ENCODE data around the gene RPS6KB2. TPM values are rescaled to one million over a fixed set of nuclear protein-coding genes. Genes with fewer than 3 reads are reported as not detected.
A peak's percentile ranks its signal among the peaks of the same experiment; 100 is the strongest.

Gene RPS6KB2
- total RNA-seq, 1 donor from 2014 or later: 40.0 TPM

DNA sequence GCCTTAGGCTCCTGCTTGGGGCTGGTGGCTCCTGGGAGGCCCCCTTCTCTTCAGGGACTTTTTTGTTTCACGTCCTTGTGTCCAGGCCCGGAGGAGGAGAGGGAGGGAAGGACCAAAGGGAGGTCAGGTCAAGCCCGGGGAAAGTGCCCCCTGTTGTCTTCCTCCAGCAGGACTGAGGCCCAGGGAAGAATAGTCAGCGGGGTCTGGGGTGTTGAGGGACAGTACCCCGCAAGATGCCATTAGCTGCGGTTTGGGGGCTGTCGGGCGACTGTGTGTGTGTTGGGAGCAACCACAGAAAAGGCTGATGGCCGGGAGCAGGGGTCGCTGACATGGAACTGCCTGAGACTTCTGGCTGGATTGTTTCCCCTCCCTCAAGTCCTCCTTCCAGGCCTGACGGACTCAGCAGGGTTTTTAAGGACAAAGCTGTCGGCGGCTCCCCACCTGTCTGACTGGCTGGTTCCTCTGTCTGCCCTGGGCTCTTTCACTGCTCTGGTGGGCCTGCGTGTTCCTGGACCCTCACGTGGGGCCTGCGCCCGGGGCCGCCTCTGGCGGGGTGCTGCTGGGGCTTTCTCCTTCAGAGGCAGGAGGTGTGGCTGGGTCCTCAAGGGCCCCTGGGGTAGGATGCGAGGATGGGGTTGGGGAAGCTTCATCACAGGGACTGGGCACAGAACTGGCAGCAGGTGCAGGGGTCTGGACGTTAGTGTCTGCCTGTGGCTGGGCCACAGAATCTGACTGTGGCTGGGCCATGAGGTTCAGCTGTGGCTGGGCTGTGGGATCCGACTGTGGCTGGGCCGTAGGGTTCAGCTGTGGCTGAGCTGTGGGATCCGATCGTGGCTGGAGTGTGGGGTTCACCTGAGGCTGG lies 22.7 kb downstream of the RPS6KB2 start:
- DNase-seq: no peak
- no peaks in the 10 kb centered on the region for H3K9me3 ChIP-seq
- H3K27me3 ChIP-seq: no peaks in the 10 kb centered on the region
- no peaks in the 10 kb centered on the region for H3K4me1 ChIP-seq
- intact Hi-C loops (cut with DNase I): no loop called here
- TF ChIP-seq, protein P1, sequence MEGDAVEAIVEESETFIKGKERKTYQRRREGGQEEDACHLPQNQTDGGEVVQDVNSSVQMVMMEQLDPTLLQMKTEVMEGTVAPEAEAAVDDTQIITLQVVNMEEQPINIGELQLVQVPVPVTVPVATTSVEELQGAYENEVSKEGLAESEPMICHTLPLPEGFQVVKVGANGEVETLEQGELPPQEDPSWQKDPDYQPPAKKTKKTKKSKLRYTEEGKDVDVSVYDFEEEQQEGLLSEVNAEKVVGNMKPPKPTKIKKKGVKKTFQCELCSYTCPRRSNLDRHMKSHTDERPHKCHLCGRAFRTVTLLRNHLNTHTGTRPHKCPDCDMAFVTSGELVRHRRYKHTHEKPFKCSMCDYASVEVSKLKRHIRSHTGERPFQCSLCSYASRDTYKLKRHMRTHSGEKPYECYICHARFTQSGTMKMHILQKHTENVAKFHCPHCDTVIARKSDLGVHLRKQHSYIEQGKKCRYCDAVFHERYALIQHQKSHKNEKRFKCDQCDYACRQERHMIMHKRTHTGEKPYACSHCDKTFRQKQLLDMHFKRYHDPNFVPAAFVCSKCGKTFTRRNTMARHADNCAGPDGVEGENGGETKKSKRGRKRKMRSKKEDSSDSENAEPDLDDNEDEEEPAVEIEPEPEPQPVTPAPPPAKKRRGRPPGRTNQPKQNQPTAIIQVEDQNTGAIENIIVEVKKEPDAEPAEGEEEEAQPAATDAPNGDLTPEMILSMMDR (IDR thresholded peaks at IDR 0.05): no peak
- no peaks in the 10 kb centered on the region for H3K36me3 ChIP-seq
- H3K27ac ChIP-seq: no peak overlapping the region
- H3K4me3 ChIP-seq: no peak overlapping the region
- ATAC-seq: no peak

DNA sequence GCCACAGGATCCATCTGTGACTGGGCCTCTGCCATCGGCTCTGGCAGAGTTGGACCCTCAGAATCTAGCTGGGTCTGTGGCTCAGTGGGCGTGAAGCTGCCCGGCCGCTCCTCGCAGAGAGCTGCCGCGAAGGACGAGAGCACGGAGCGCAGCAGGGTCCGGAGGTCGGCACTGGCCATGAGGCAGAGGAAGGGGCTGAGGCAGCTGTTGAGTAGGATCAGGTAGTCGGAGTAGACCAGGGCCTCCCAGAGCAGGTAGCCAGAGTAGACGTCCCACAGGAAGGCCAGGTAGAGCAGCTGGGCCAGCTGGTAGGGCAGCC lies 23.3 kb downstream of the RPS6KB2 start:
- Histone ChIP-seq H3K27ac (no peak overlapping the region), H3K4me3 (no peak overlapping the region), H3K9me3 (no peaks in the 10 kb centered on the region), H3K27me3 (no peaks in the 10 kb centered on the region), H3K4me1 (no peaks in the 10 kb centered on the region), H3K36me3 (no peaks in the 10 kb centered on the region)
- DNase-seq (no peak), ATAC-seq (no peak)
- intact Hi-C loops (cut with DNase I): no loop called here
- TF ChIP-seq, protein P1 (IDR thresholded peaks at IDR 0.05): no peak

DNA sequence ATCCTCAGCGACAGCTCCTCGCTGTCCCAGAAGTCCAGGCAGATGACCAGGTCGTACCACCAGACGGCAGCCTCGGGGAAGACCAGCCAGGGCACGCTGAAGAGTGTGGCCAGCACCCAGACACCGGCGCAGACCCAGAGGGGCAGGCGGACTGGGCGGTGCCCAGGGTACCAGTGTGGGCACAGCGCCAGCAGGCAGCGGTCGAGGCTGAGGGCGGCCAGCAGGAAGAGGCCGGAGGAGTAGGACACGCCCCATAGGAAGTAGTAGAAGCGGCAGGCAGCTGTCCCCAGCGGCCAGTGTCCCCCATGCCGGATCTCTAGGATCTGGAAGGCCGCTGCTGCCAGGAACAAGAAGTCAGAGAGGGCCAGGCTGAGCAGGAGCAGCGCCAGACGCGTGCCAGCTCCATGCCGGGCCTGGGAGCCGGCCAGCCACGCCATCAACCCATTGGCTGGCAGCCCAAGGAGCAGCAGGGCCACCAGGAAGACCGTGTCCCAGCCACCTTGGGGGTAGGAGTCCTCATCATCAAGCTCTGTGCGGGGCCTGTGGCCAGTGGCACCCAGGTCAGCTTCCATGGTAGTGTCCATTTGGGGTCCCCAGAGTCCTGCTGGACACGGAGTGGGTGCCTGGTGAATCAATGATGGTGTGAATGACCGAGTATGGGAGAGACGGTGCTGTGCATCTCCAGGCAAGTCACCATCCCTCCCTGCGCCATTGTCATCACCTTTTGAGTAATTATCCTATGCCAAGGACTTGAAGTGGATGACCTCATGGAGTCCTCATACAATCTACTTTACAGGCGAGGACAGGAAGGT lies 24.1 kb downstream of the RPS6KB2 start, which contains the start of gene GPR152:
GPR152 (minus strand) TSS at position 589 of the 812 bp plus-strand sequence; CDS start at position 584, 5 bp downstream.
- H3K4me1 ChIP-seq: no peaks in the 10 kb centered on the region
- no peak within 1 kb of the TSS for H3K4me3 ChIP-seq
- H3K27ac ChIP-seq: peak within 1 kb of the TSS; percentile 66
- ATAC-seq (peak; percentile 70), DNase-seq (peak; percentile 75)
- H3K27me3 ChIP-seq: no peaks in the 10 kb centered on the region
- intact Hi-C loops (cut with DNase I): no loop called here
- no peaks in the 10 kb centered on the region for H3K36me3 ChIP-seq
- no peaks in the 10 kb centered on the region for H3K9me3 ChIP-seq
- TF ChIP-seq, protein P1 (IDR thresholded peaks at IDR 0.05): peak; percentile 19

DNA sequence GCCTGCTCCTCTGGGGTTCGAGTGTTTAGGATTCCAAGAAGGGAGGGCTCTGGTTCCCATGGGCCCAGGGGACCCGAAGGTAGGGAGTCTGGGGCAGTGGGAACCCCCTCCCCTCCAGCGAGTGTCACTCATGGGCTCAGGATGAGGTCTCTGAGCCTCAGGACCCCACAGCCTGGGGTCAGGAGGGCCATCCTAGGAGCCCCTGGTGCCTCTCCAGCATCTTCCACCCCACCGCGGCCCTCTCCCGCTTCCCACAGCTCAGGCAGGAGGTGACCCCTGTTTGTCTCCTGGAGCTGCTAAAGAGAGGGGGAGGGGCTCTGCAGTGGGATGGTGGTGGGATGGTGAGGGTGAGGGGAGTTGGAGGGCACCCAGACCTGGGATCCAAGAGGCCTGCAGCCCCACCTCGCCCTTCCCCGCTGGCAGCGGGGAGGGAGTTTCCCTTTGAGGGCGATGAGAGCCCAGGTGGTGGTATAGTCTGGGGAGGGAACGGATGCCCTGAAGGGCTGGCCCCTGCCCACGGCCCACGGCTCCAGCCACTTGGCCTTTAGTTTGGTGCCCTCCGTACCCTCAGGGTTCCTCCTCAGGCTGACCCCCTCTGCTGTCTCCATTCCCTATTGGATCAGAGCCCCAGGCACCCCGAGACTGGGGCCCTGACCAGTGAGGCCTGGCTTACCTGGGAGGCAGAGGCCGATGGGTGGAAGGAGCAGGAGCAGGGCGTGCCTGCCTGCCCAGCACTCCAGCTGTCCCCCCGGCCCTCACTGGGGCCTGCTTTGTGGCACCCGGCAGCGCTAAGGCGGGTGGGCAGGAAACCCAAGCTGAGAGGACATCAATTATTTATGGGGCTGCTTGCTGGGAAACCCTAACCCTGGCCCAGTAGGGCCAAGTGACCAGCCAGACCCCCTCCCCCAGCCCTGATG lies 25.8 kb downstream of the RPS6KB2 start:
- Histone ChIP-seq H3K36me3 (no peaks in the 10 kb centered on the region), H3K27me3 (no peaks in the 10 kb centered on the region), H3K4me1 (no peaks in the 10 kb centered on the region), H3K27ac (no peak overlapping the region), H3K4me3 (no peak overlapping the region), H3K9me3 (no peaks in the 10 kb centered on the region)
- no peak for DNase-seq
- TF ChIP-seq, protein P1 (IDR thresholded peaks at IDR 0.05): no peak
- no peak for ATAC-seq
- intact Hi-C loops (cut with DNase I): no loop called here

DNA sequence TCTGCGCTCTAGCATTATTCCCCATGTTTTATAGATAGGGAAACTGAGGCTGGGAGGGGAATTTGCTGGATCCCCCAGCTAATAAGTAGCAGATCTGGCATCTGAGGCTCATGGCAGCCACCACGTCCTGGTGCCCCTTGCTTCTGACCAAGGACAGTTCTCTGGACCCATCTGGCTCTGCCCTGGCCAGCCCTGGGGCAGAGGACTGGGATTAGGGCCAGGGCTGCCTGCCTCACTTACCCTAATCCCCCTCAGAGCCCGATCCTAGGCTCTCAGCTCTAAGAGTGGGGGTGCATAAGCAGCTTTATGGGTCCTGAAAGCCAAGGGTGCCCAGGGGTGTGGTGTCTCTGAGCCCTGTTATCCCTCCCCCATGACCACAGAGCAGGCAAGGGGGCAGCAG lies 26.8 kb downstream of the RPS6KB2 start, which contains the start of gene CABP4:
CABP4 (plus strand) TSS at position 301 of the 400 bp plus-strand sequence; CDS start at position 371, 70 bp downstream.
- Histone ChIP-seq H3K27me3 (no peaks in the 10 kb centered on the region), H3K4me1 (no peaks in the 10 kb centered on the region), H3K27ac (no peak within 1 kb of the TSS), H3K36me3 (no peaks in the 10 kb centered on the region), H3K4me3 (no peak within 1 kb of the TSS), H3K9me3 (no peaks in the 10 kb centered on the region)
- intact Hi-C loops (cut with DNase I): no loop called here
- TF ChIP-seq, protein P1 (IDR thresholded peaks at IDR 0.05): no peak
- DNase-seq (no peak), ATAC-seq (no peak)
